ENCODE measurements around the gene FGF8.

The FGF8 gene

DNA sequence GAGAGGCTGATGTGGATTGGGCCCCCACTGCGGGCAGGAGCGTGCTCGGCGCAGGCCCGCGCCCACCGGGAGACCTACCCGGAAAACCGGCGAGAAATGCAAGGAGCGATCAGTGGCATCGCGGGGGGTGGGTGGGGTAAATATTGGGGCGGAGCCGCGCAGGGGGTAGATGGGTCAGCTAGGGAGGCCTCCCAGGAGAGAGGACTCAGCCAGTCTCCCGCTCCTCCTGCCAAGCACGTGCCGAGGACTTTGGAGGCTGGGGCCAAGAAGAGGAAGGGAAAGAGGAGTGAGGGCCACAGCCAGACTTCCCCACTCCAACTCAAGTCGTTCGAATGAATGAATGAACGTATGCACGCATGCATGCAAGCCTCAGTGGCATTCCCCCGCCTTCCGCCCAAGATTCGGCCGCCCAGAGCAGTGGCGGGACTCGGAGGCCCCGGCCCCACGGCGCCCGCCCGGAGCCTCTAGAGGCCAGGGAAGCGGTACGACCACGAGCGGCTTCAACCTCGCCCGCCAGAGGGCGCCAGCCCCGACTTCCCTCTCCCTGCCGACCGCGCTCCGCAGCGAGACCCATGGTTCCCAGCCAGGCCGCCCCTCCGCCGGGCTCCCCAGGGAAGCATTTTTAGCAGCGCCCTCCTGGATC is 3.8 kb upstream of the FGF8 start:
- TF ChIP-seq, protein P1, sequence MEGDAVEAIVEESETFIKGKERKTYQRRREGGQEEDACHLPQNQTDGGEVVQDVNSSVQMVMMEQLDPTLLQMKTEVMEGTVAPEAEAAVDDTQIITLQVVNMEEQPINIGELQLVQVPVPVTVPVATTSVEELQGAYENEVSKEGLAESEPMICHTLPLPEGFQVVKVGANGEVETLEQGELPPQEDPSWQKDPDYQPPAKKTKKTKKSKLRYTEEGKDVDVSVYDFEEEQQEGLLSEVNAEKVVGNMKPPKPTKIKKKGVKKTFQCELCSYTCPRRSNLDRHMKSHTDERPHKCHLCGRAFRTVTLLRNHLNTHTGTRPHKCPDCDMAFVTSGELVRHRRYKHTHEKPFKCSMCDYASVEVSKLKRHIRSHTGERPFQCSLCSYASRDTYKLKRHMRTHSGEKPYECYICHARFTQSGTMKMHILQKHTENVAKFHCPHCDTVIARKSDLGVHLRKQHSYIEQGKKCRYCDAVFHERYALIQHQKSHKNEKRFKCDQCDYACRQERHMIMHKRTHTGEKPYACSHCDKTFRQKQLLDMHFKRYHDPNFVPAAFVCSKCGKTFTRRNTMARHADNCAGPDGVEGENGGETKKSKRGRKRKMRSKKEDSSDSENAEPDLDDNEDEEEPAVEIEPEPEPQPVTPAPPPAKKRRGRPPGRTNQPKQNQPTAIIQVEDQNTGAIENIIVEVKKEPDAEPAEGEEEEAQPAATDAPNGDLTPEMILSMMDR (IDR thresholded peaks at IDR 0.05; ENCODE audit: control insufficient read depth, insufficient read depth, low read depth, low read length, missing control alignments), result peak; percentile 85
- no peak for DNase-seq (ENCODE audit: low read depth)
- peak overlapping the region; percentile 15 for H3K4me3 ChIP-seq (ENCODE audit: control insufficient read depth, low read depth, low read length)

DNA sequence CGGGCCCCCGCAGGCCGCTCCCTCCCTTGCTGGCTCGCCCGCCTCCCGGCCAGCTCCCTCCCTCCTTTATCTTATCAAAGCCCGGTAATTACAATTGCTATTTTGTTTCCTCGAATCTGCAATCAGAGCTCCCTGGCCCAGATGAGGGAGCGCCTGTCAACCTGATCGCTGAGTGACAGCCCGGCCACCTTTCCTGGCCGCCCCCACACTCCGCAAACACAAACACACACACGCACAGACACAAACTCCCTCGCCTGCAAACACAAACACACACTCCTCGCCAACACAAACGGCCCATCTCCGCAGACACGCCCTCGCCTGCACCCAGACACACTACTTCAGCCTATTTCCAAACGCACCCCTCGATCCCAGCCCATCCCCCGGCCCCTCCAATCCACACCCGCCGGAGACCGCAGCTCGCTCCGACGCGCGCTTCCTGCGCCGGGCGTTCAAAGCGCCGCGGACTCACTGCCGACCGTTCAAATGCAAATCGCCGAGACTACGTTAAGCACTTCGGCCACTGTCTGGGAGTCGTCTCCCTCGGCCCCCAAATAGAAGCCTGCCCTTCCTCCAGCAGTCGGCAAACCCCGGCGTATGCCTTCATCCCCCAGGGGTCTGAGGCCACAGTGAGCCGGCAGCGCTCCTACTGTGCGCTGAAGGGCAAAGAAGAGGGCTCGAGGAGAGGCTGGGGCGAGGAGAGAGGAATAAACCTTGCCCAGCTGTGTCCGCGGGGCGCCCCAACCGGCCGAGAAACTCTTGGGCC is 3.0 kb upstream of the FGF8 start:
- H3K4me3 ChIP-seq (ENCODE audit: control insufficient read depth, low read depth, low read length), result no peak overlapping the region; the same call in none of the 2 replicates
- TF ChIP-seq, protein P1 (IDR thresholded peaks at IDR 0.05; ENCODE audit: control insufficient read depth, insufficient read depth, low read depth, low read length, missing control alignments), result no peak
- DNase-seq (ENCODE audit: low read depth), result no peak

DNA sequence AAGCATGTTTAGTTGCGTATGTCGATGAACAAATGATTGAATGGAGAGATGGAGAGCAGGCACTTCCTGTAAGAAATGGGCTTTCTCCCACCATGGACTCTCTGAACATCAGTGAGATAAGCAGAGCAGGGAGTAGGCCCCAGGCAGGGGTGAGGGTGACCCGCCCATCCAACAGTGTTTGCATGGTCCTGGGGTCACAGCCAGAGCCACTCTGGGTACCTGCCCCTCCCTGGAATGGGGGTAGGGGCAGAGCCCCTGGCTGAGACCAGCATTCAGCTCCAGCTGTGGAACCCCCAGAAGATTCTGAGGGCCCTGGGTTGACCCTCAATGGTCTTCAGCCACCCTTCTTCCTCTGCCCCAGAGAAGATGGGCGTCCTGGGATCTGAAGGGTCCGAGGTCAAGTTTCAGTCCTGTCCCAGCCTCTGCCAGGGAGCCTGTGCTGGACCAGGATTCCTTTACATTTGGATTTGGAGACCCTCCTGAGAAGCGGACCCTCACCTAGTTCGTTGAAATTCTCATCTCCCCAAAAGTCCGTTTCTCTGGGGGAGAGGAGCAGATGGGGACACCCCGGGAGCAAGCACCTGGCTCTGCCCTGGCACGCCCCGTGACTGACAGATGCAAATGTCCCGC is 2.4 kb upstream of the FGF8 start:
- TF ChIP-seq, protein P1 (IDR thresholded peaks at IDR 0.05; ENCODE audit: control insufficient read depth, insufficient read depth, low read depth, low read length, missing control alignments), result no peak
- H3K4me3 ChIP-seq (ENCODE audit: control insufficient read depth, low read depth, low read length), result no peak overlapping the region
- no peak for DNase-seq (ENCODE audit: low read depth)

DNA sequence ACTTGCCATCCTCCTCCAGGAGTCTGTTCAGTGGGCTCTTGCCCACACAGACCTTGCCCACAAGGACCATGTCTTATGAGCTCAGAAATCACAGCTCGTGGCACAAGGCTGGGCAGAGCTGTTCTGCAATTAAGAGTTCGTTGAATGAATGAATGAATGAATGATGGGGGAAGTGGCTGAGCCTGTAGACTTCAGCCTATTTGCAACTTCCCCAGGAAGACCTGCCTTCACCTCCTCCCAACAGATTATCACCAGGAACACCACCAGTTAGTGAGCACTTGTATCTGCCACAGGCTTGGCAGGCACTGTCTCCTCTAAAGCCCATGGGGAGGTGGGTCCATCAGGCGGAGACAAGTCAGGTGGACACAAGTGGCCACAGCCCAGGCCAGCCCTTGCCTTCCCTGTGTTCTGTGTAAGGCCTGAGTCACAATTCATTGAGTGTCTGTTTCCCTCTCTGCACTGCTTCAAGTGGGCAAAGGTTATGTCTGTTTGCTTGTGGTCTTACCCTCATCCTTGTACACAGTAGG is 1.8 kb upstream of the FGF8 start:
- DNase-seq (ENCODE audit: low read depth), result no peak
- TF ChIP-seq, protein P1 (IDR thresholded peaks at IDR 0.05; ENCODE audit: control insufficient read depth, insufficient read depth, low read depth, low read length, missing control alignments), result no peak

DNA sequence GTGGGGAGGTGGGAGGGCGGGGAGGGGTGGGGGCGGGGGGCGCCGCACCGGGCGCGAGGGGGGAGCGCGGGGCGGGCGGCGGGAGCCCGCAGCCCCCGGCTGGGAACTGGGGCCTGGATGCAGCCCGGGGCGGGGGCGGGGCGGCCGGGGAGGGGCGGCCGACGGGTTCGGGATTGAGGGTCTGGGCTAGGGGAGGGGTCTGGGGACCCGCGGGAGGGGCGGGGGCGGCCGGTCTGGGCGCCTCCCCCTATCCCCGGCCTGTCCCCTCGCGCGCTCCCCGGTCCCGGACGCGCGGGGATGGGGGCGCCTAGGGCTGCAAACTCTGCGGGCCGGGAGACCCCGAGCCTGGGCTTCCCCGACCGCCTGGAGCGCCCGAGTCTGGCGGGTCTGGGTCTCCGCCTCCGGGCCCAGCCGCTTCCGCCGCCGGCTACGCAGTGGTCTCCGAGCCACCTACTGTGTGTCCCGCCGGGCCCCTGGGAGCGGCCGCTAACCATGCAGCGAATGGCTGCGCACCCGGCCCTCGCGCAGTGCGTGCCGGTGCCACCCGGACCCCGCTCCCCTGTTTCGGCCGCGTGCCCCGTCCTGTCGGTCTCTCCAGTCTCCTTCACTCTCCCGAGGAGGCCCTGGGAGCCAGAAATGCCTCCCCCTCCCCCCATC is 375 bp upstream of the FGF8 start:
- TF ChIP-seq, protein P1 (IDR thresholded peaks at IDR 0.05; ENCODE audit: control insufficient read depth, insufficient read depth, low read depth, low read length, missing control alignments), result no peak
- no peak overlapping the region for H3K4me3 ChIP-seq (ENCODE audit: control insufficient read depth, low read depth, low read length)
- no peak for DNase-seq (ENCODE audit: low read depth)

More for the DNA sequence above, 1.8 kb upstream of the FGF8 start:
- no peak overlapping the region for H3K4me3 ChIP-seq (ENCODE audit: control insufficient read depth, low read depth, low read length)

DNA sequence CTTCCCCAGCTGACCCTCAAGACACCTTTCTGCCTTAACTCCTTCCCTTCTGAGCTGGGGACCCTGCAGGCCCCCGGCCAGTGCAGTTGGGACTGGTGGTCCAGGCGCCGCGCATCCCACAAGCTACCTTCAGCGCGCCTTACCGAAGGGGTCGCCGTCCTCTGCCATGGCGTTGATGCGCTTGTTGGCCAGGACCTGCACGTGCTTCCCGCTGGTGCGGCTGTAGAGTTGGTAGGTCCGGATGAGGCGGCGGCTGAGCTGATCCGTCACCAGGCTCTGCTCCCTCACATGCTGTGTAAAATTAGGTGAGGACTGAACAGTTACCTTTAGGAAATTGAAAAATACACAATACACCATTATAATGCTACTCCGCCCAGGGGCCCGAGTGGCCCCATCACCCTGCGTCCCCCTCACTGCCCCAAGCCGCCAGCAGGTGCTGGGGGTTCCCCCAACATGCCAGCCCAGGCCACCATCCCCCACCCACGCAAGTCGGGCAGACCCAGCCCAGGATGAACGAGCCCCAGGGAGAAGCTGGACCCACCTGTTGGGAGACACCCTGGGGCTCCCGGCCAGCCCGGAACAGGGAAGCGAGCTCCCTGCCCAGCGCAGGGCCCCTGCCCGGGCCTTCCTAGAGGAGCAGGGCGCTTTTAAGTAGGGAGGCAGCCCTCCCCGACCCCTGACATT is 1.2 kb downstream of the FGF8 start:
- TF ChIP-seq, protein P1 (IDR thresholded peaks at IDR 0.05; ENCODE audit: control insufficient read depth, insufficient read depth, low read depth, low read length, missing control alignments), result no peak
- DNase-seq (ENCODE audit: low read depth), result no peak
- no peak overlapping the region for H3K4me3 ChIP-seq (ENCODE audit: control insufficient read depth, low read depth, low read length)
